HCEC 1CT (cell line): ENCODE measurements around the gene TAS2R8.
"Not testable (repeated sequence)": the region's sequence is repeated elsewhere in the genome, so short reads cannot be mapped to it uniquely, and the experiment has no call there.

Experiments
- DNase-seq: peaks from one replicate; pipeline ENCODE4 v3.0.0-alpha.2; 2017

TAS2R8 gene, protein sequence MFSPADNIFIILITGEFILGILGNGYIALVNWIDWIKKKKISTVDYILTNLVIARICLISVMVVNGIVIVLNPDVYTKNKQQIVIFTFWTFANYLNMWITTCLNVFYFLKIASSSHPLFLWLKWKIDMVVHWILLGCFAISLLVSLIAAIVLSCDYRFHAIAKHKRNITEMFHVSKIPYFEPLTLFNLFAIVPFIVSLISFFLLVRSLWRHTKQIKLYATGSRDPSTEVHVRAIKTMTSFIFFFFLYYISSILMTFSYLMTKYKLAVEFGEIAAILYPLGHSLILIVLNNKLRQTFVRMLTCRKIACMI

DNA sequence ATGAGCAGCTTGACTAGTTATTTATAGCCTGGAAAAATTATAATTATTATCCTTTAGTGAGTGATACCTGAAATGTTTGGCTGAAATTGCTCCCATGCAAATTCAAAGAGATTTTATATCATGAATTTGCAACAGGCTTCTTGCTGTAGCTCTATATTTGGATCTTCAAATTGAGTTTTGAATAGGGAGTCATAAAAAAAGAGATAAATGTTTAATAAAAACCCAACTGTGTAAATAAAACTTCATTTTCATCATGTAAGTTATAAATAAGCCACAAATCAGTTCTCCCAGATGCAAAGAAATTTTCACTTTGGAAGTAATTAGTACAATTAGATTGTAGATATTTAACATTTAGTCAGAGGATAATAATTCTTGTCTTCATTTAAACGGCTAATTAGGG is at the start of gene TAS2R8:
Gene TAS2R8, minus strand, starts transcription at position 101 of the 400 bp plus-strand sequence. CDS start 306 bp downstream, outside the sequence.
- DNase-seq = no peak

DNA sequence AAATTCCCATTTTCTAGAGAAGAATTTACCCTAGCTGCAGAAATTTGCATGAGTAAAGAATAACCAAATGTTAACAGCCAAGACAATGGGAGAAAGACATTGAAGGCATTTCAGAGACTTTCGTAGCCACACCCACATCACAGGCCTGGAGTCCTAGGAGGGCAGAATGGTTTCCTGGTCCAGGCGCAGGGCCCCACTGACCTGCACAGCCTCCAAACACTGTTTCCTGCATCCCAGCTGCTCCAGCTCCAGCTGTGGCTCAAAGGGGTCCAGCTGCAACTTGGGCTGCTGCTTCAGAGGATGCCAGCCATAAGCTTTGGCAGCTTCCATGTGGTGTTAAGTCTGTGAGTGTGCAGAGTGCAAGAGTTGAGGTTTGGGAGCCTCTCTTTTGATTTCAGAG is 48.7 kb upstream of the TAS2R8 start:
- DNase-seq = no peak

DNA sequence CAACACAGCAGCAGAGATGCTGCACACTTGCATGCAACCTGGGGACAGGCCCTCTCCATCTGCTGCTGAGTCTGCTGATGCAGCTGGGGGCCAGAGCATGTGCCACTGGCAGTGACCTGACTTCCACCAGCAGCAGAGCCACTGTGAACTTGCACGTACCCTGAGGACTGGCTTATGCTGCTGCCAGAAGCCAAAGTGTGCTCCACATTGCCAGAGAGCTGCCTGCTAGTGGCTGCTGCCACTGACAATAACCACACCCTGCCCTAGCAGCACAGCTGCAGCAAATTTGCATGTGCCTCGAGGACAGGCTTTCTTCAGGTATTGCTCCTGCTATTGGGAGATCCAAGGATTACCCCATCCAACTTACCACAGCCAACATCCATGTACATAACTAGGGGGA is 46.7 kb upstream of the TAS2R8 start:
- no peak for DNase-seq

DNA sequence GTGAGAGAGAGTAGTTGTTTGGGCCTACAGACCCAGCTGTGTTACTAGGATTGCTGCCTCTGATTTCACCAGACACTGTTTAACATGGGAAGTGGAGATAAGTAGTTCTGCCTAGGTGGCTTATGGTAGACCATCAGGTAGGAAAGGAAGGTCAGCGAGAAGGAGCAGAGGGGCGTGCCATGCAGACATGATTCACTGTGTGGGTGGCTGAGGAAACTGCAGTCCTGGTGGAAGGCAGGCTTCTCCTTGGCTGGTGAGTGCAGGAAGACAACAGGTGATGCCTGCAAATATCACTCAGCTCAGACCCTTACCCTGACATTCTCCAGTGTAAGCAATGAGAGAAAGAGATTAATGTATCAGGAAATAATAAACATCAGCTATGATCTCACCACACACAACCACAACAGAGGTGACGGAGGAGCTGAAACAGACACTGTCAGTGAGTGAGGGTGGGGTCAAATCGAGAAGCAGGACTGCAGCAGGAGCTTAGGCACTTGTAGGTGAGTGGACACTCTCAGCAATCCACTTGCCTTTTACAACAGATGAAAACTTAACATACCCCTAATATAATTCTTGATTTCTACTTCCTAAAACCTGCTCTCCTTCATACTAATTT is 44.3 kb upstream of the TAS2R8 start:
- no peak for DNase-seq

DNA sequence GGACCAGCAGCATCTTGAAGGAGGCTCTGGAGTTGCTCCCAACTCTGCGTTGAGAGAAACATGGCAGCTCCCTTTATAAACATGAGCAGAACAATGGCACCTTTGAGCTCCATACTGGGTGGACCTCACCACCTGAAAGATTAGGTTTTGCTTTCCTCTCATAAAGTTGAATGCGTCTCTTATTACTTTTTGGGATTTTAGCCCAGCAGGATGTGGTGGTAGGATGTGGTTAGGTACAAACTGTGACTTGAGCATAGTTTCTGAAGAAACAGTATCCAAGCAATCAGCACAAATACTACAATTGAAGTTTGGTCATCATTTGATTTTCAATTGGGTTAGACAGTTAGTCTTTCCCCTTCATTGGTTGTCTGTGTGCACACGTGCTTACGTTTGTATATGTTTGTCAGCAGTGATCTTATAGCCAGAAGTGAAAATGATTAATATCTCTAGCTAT is 42.4 kb upstream of the TAS2R8 start, which contains the start of gene PRR4:
Gene PRR4, minus strand, starts transcription at position 51 of the 454 bp plus-strand sequence. Its CDS starts 38 bp downstream, at position 13.
- DNase-seq = no peak

DNA sequence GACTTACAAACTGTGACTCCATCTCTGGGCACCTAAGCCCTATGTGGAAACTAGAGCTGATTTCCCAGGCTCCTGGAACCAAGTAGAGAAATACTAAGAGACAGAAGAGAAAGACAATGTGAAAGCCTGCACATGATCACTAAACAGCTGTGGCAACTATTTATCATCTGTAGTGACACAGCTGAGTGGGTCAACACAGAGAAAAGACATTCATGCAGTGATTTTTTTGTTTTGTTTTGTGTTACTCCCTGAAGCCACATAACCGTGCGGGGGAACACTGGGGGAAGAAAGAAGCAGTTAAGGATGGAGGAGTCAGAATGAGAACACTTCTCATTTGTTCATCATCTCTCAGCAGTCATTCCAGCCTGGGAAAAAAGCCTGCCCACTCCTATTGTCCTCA is 40.7 kb upstream of the TAS2R8 start:
- no peak for DNase-seq

DNA sequence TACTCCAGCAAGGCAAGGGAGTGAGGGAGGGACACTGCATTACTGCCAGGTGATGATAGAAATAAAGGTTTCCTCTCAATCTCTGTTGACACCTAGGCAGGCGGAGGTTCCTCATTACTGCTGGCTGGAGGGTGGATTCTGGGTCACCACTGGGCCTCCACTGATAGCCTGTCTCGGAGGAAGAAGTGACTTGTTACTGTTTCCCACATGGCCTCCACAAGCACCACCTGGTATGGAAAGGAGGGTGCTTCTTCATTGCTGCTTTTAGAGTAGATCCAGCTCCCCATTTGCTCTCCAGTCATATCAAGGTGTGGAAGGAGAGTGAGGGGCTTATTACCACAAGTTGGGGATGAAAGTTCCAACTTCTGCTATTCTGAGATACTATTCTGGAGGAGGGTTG is 35.8 kb upstream of the TAS2R8 start:
- no peak for DNase-seq

DNA sequence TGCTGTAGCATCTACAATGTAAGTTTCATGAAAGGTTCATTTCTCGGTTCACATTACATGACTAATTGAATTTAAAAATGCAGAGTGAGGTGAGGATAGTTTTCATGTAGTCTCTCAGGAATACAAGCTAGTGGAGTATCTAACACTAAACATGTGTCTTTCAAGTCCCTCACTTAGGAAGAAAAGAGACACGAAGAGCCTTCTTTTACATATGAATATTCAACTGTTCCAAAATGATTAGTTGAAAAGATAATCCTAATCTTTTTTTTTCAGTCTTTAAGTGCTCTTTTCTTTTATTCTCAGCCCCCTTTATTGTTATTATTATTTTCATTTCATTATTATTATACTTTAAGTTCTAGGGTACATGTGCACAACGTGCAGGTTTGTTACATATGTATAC is 31.4 kb upstream of the TAS2R8 start:
- DNase-seq = no peak

DNA sequence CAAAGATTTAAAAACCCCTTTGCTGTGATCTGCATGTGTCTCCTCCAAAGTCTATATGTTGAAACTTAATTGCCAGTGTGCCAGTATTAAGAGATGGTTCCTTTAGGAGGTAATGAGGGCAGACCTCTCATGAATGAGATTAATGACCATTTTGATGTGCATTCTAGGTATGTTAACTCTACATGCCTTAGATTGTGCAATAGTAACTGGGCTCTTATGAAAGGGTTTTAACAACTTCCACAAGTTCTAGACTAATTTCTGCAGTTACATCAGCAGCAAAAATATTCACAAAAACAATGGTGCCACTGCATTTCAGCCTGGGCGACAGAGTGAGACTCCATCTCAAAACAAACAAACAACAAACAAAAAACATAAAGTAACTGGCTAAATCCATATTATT is 22.9 kb upstream of the TAS2R8 start:
- no peak for DNase-seq

DNA sequence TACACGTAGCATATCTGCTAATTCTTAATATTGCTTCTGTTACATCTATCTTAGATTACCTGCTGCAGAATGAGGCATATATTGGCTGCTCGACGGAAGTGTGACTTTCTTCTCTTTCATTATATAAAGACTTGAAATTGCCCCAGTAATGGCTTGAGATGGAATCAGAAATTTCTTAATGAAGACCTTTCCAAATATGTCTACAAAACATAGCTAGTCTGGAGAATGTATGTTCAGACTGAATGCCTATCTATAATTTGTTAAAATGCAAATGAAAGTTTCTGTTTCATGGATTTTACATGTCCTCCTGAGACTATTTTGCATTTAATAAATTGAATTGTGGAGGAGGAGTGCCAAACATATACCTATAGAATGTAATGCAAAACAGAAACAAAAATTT is 19.2 kb upstream of the TAS2R8 start, which contains the start of gene TAS2R10:
Gene TAS2R10, minus strand, starts transcription at position 101 of the 400 bp plus-strand sequence. Its CDS starts 89 bp downstream, at position 12.
- DNase-seq = no peak

DNA sequence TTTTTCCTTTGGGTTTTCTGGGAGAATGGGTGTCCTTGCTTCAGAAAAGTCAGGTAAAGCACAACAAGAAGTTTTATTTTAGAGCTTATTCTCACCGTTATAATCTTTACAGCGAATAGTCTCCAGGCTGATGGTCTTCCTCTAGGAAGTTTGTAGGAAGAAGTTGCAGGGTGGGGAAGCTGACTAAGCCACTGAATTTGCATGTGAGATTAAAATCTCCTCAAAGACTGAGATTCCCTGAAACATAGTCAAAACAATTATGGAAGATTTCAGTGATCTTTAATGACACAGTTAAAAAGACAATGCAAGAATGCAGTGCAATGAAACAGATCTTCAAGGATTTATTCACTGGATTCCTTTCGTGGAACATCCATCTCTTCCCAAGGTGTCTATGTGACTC is 17.9 kb upstream of the TAS2R8 start:
- no peak for DNase-seq

DNA sequence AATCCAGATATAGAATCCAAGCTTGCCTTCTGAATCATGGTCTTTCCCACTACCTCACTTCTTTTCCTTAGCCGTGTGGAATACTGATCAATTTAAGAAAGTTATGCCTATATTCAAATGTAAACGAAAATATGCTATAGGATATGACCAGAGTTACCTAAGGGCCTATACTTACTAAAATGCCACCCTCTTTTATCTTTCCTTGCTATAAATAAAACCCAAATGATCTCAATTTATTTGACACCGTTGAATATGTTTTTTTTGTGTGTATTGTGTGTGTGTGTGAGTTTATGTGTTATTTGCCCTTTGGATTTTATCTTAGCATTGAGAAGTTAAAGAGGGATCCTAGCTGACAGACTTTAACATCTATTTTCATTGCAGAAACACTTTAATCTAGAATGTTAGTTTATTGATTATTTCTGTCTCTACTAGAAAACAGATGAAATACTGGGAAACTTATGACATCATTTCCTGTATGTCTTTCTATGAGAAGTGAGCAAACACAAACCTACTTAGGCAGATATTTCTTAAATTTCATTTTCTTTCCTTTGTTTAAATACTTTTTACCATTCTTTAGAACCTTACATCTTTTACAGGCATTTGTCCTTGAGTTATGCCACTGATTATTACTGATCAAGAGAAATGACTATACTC is 4.9 kb upstream of the TAS2R8 start:
- DNase-seq = no peak

DNA sequence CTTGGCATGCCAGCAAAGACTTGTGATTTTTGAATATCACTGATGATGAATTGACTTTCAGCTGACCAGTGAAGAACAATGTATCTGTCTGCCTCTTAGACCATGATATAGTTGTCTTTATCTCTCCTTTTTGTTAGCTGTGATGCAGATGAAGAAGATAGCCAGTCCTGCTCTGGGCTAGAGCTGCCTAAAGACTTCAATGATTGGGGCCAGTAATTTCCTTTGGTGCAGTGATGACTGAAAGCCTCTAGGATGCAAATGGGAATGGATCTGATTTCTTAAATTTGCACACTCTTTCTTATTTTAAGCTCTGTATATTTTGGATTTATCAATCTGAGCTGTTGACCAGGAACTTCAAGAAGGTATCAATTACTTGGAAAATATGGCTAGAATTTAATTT is 3.0 kb upstream of the TAS2R8 start, which contains the start of gene TAS2R9:
Gene TAS2R9, minus strand, starts transcription at position 101 of the 400 bp plus-strand sequence. Its CDS starts 93 bp downstream, at position 8.
- no peak for DNase-seq

DNA sequence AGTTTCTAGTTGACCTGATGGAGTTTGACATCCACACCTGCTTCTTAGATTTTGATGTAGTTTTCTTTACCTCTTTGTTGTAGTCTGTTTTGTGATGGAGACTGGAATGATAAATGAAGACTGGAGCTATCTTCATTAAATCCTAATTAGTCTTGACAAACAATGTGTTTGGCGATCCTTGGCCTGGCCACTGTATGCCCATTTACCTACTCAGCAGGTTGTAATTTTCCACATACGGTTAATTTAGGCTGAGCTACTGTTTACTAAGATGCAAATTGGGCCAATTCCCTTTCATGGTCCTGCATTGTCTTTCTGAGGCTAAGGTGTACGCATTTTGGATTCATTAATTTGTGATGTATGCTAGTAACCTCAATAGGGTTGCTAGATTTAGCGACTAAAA is 4.5 kb downstream of the TAS2R8 start, which contains the start of gene TAS2R7:
Gene TAS2R7, minus strand, starts transcription at position 41 of the 400 bp plus-strand sequence. CDS start 57 bp downstream, outside the sequence.
- DNase-seq = no peak

DNA sequence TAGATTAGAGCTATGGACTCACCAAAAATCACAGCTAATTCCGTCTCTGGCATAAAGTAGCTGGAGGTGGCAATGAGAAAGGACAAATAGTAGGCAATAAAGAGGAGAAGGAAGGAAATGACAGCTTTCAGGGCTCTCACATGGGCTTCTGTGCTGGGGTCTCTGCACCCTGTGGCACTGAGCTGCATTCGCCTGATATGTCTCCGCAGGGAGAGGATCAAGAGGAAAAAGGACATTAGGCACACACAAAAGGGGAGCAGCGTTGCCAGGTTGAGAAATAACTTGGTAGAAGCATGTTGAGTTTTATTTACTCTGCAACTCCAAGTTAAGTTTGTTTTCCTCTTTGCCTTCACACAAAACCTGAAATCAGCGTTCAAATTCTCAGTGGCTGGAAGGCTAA is 5.3 kb downstream of the TAS2R8 start:
- DNase-seq = no peak

DNA sequence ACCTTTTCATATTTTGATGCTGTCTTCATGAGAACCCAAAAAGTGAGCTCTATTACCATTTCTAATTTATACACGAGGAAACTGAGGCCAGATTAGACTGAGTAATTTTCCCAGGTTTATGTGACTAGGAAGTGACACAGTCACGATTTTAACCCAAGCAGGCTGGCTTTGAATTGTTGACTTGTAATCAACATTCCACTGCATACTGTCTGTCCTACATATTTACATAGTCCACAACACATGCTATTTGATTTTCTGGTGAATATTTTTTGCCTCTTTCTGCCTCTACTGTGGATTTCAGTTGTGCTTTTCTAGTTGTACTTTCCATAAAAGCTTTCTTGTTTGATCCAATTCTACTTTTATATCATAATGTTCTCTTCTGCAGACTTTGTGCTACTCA is 12.9 kb downstream of the TAS2R8 start:
- DNase-seq = no peak

DNA sequence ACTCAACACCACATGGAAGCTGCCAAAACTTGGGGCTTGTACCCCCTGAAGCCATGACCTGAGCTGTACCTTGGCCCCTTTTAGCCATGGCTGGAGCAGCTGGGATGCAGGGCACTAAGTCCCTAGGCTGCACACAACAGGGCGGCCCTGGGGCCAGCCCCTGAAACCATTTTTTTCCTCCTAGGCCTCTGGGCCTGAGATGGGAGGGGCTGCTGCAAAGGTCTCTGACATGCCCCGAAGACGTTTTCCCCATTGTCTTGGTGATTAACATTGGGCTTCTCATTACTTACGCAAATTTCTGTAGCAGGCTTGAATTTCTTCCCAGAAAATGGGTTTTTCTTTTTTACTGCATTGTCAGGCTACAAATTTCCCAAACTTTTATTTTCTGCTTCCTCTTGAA is 15.3 kb downstream of the TAS2R8 start:
- DNase-seq = not testable (repeated sequence)

DNA sequence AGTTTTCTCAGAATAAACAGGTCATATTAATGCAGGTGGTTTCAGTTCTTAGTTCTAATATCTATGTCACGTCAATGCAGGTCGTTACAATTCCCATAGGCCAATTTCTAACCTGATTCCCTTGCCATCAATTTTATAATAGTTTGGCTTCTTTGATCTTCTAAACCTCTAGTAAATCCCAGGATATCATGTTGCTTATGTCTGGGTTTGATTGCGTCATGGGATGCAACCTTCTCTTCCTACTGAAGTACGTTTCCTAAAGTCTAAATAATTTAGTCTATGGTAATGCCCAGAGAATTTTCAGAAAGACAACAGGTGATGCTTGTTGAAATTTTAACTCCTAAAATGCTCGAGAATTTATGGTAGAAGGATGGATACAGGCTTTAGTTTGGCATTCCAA is 23.8 kb downstream of the TAS2R8 start:
- DNase-seq = no peak

DNA sequence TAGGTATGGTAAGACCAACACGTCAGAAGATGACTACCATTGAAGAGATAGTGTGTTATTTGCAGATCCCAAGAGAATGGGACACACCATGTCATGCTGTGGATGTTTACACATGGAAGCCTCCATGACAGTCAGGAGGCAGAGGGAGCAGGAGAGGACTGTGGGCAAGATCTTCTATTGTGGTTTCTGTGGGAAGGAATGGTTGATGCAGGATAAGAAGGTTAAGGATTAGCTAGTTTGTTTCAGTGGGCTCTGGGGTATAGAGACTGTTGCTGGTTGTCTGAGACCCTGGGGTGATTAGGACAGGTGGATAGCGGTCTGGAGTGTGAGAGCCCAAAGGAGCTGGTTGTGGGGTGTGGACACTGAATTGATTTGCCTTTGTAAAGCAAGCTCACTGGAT is 28.0 kb downstream of the TAS2R8 start:
- no peak for DNase-seq

DNA sequence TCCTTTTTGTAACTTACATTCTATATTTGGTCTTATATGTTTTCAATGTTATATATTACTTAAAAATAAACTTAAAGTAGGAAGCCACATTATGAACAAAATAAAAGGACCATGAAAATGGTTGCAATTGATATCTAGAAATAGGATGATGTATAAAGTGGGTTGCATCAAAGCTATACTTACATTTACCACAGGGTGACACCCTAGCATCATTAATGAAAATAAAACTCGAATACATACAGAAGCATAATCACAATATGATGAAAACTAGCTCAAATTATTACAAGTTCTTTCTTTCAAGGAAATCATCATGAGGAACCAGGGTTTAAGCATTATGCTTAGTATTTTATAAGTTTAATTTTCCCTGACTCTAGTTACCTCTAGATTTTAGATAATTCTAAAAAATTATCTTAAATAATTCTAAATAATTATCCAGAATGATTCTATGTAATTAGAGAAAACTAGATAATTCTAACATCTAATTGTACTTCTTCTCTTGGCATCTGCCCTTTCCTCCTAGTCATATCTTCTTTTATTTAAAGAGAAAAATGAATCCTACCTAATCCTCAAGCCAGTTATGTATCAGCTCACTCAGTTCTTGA is 35.9 kb downstream of the TAS2R8 start:
- DNase-seq = peak; percentile 23

DNA sequence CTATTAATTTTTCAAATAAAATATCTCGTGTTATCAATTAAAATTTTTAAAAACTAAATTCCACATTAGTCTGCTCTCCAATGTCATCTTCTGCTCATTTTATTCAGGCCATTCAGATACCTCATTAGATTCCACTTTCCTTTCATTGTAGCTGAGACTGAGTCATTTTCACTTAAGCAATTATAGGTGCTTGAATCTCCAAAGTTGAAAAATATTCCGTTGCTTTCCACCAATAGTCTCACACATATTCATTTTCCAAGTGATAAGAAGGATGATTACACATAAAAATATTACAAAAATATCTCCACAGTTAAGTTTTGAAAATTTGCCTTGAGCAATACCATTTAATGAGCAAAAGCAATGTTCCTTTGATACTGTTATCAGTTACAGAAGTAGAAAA is 47.4 kb downstream of the TAS2R8 start:
- DNase-seq = no peak

DNA sequence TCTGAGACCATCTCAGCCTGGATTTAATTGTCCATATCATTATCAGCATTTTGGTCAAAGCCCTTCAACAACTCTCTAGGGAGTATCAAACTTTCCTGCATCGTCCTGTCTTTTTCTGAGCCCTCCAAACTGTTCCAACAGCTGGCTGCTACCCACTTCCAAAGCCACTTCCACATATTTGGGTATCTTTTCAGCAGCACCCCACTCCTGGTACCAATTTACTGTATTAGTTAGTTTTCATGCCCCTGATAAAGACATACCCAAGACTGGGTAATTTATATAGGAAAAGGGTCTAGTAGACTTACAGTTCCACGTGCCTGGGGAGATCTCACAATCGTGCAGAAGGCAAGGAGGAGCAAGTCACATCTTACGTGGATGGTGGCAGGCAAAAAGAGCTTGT is 50.9 kb downstream of the TAS2R8 start:
- no peak for DNase-seq
